WI38 (cell line): ENCODE measurements around the gene CHRNA4.

Experiments
- H3K4me3 ChIP-seq: 2 replicates; pipeline ENCODE4 v1.5.1; 2011; ENCODE audit warnings: low read depth, mild to moderate bottlenecking, control low read depth, low read length
- TF ChIP-seq, protein P1 (sequence below): IDR thresholded peaks from 2 replicates; pipeline ENCODE4 v1.5.1; 2012; ENCODE audit warnings: low read depth, mild to moderate bottlenecking, control low read depth, low read length

Gene CHRNA4

DNA sequence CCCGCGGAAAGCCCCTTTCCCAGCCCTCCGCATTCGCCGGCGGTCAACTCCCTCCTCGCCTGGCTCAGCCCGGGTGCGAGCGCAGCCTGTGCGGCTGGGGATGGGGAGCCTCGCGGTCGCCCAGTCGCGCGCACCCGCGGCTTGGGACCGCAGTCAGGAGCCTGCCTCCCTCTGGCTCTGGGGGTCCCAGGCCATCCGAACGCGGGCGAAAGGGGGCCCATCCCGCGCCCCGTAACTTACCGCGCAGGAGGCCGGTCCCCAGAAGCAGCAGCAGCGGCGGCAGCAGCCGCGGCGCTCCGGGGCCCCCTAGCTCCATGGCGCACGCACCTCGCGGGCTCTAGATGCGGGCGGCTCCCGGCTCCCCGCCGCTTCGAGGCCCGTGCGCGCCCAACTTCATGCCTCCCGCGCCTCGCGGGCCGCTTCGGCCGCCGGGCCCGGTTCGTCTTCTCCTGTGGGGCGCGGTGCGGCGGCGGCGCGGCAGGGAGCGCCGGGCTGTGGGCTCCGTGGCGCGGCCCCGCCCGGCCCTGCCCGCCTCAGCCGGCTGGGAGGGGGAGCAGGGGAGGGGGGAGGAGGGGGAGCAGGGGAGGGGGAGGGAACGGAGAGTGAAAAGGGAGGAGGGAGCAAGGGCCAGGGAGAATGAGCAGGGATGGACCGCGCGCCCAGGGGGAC lies at the start of gene CHRNA4:
CHRNA4 (minus strand) TSS at position 500 of the 669 bp plus-strand sequence; CDS start at position 316, 184 bp downstream.
- TF ChIP-seq, protein P1, sequence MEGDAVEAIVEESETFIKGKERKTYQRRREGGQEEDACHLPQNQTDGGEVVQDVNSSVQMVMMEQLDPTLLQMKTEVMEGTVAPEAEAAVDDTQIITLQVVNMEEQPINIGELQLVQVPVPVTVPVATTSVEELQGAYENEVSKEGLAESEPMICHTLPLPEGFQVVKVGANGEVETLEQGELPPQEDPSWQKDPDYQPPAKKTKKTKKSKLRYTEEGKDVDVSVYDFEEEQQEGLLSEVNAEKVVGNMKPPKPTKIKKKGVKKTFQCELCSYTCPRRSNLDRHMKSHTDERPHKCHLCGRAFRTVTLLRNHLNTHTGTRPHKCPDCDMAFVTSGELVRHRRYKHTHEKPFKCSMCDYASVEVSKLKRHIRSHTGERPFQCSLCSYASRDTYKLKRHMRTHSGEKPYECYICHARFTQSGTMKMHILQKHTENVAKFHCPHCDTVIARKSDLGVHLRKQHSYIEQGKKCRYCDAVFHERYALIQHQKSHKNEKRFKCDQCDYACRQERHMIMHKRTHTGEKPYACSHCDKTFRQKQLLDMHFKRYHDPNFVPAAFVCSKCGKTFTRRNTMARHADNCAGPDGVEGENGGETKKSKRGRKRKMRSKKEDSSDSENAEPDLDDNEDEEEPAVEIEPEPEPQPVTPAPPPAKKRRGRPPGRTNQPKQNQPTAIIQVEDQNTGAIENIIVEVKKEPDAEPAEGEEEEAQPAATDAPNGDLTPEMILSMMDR: no peak
- H3K4me3 ChIP-seq: no peak within 1 kb of the TSS

DNA sequence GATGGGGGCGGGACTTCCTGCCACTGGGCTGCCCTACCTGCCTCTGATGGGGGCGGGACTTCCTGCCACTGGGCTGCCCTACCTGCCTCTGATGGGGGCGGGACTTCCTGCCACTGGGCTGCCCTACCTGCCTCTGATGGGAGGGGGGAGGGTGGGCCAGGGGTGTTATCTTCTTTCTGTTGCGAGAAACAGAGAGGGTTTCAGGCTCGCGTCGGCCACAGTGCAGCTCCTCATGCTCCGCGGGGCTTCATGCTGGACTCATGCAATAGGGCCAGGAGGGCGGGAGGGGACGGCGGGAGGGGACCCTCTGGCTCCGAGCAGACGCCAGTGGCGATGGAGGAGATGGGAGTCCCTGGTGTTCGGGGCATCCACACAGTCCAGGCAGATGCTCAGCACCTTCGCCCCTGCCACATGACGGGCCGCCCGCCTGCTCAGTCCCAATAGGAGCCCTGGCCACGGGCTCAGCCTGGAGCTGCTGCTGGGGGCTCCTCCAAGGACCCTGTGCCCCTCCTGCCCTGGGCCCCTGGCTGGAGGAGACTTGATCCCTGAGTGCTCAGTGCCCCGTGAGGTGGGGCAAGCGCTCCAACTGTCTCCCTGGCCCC lies 48.8 kb upstream of the CHRNA4 start:
- no peak overlapping the region for H3K4me3 ChIP-seq
- TF ChIP-seq, protein P1: no peak

DNA sequence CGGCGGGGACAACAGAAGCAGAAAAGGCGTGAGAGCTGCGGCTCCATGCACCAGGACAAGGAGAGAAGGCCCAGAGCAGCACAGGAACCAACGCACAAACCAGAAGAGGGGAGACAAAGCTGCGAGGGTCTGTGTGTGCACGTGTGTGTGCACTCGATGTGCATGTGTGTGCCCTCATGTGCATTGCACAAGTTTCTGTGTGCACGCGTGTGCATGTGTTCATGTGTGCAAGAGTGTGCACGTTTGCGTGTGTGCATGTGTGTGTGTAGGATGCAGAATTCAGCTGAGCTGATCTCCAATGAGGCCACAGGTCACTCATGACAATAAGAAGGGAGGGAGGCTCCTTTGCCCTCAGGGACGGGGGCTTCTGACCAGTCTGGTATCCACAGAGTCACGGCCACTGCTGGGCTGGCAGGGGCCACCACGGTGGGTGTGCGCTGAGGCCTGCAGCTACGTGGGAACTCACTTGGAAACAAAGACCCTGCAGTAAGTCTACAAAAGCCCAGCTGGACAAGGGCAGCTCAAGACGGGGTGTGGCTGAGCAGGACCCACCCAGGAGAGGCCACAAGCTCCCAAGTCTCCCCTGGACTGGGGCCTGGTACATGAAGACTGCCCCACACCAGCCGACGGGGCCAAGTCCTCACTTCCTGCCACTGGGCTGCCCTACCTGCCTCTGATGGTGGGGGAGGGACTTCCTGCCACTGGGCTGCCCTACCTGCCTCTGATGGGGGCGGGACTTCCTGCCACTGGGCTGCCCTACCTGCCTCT lies 48.1 kb upstream of the CHRNA4 start:
- TF ChIP-seq, protein P1: no peak
- no peak overlapping the region for H3K4me3 ChIP-seq

DNA sequence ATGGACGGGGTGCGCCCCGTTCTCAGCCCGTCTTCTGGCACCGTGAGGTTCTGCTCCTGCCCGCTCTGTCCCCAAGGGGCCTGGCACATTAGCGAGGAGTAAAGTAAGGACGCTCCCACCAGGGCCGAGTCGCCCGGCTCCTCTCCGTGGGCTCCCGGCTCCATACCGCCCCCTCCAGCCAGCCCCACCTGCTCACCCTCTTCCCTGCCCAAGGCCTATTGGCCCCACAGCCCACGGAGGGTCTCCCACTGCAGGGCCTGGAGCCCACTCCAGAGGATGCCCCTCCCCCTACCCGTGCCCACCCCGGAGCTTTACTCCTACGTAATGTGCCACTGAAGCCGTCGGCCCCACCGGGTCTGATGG lies 47.5 kb upstream of the CHRNA4 start:
- TF ChIP-seq, protein P1: no peak
- no peak overlapping the region for H3K4me3 ChIP-seq

DNA sequence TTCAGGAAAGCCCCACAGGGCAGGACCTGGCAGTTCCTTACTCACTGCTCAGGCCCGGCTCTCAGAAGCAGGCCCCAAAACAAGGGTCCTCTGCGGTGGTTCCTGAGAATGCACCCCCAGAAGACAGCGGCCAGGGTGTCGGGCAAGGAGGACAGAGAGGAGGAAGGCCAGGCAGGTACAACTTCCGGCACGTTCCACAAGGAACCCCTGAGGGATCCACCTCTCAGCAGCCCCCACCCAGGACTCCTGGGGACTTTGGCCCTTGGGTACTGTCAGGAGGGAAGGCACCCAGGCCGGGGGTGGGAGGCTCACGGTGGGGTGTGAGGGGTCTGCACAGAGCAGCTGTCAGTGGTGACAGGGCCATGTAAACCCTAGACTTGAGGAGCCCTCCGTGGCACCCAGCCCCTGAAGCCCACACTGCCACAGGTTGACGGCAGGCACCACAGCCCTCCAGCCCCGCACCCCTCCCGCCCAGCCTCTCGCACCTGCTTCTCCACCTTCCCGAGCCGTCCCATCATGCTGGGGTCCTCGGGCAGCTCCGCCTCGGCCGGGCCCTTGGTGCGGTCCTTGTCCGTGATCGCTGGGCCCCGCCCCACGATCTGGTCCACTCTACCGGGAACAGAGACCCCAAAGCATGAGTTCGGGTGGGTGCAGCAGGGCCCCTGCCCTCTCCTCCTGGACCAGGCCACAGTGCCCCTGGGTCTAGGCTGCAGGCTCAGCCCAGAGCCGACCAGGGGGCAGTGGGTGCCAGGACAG lies 47.0 kb upstream of the CHRNA4 start:
- TF ChIP-seq, protein P1: no peak

DNA sequence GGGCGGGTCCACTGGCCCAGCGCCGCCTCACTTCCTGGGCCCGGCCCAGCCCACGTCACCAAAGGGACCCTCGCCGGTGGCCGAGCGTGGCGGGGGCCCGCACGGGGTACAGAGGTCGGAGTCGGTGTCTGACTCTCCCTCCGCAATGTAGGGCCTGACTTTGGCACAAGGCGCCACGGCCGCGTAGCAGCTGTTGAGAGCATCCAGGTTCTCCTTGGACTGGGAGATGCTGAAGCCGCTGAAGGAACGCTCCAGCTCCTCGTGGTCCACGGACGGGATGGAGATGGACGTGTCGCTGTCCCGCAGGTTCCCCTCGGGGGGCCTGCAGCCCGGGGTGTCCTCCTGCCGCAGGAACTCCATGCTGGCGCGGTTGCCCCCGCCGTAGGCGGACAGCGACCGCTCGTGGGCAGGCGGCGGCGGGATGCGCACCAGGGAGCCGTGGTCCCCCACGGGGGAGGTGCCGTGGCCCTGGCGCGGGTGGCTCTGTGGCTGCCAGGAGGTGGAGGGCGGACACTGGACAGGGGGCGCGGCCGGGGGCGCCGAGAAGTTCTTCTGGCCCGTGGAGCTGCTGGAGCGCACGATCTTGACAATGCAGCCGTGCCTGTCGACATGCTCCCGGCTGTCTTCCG lies 45.6 kb upstream of the CHRNA4 start:
- no peak overlapping the region for H3K4me3 ChIP-seq
- TF ChIP-seq, protein P1: no peak

More for the DNA sequence above, 47.0 kb upstream of the CHRNA4 start:
- no peak overlapping the region for H3K4me3 ChIP-seq
